ENCODE results near the gene FALEC.

GRCh38 chr1:150572918-150573647, 57.5 kb downstream of the FALEC start:
- no peak for TF ChIP-seq EZH2 (IDR thresholded peaks at IDR 0.05; ENCODE audit: borderline replicate concordance, low read depth, low read length, severe bottlenecking)
- TF ChIP-seq CTCF (IDR thresholded peaks at IDR 0.05; ENCODE audit: borderline replicate concordance, extremely low read depth, low read length, poor library complexity, severe bottlenecking), result no peak

All from DND-41 (cell line).